ENCODE results near the gene ATP9A. TPM values are rescaled to one million over a fixed set of nuclear protein-coding genes. Genes with fewer than 3 reads are reported as not detected.

The ATP9A gene
- total RNA-seq, 1 donor from 2014 or later = 35.8 TPM

DNA sequence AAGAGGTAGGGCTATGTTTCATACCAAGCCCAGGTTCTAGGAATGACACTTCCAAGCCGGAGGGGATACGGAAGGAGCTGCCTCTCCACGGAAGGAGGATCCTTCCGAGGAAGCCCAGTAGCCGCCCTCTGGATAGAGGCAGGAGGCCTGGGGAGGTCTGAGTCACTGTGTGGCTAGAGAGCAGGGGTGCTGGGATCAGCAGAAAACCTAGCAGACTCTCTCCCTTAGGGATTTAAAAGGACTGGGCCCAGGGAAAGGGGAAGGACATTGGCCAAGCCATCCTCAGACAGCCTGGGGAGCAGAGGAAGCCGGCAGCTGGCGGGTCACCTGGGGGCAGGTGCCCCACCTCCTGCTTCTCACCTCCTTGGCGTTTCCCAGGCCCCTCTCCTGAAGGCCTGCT is 189.1 kb downstream of the ATP9A start:
- Histone ChIP-seq H3K27me3 (no peaks in the 10 kb centered on the region), H3K4me1 (no peaks in the 10 kb centered on the region), H3K27ac (no peak overlapping the region), H3K4me3 (no peak overlapping the region), H3K36me3 (no peaks in the 10 kb centered on the region), H3K9me3 (no peaks in the 10 kb centered on the region)
- no peak for DNase-seq (ENCODE audit: extremely low spot score in 2 of 2)
- intact Hi-C loops (cut with DNase I) = loop anchor here (10.0 kb wide), 1 partner anchor 114 kb away; no protein-coding TSS in a partner anchor
- TF ChIP-seq, protein P1, sequence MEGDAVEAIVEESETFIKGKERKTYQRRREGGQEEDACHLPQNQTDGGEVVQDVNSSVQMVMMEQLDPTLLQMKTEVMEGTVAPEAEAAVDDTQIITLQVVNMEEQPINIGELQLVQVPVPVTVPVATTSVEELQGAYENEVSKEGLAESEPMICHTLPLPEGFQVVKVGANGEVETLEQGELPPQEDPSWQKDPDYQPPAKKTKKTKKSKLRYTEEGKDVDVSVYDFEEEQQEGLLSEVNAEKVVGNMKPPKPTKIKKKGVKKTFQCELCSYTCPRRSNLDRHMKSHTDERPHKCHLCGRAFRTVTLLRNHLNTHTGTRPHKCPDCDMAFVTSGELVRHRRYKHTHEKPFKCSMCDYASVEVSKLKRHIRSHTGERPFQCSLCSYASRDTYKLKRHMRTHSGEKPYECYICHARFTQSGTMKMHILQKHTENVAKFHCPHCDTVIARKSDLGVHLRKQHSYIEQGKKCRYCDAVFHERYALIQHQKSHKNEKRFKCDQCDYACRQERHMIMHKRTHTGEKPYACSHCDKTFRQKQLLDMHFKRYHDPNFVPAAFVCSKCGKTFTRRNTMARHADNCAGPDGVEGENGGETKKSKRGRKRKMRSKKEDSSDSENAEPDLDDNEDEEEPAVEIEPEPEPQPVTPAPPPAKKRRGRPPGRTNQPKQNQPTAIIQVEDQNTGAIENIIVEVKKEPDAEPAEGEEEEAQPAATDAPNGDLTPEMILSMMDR (IDR thresholded peaks at IDR 0.05) = no peak

DNA sequence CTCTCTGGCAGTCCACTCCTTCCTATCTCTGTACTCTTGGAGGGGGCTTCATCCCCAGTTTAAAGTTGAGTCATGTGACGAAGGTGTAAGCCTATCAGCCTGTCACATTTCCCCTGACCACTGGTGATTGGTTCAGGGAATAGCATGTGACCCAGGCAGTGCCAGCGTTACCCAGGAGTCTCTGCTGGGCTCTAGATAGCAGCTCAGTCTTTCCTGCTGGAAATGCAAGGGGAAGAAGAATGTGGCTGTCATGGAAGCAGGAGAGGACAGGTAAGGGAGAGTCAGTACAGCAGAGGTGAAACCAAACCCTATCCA is 190.1 kb downstream of the ATP9A start:
- H3K36me3 ChIP-seq = no peaks in the 10 kb centered on the region
- no peak for TF ChIP-seq POLR2AphosphoS5 (IDR thresholded peaks at IDR 0.05; ENCODE audit: insufficient read depth in 1 of 2, low read depth in 1 of 2)
- TF ChIP-seq POLR2A (IDR thresholded peaks at IDR 0.05) = no peak
- TF ChIP-seq, protein P1 (IDR thresholded peaks at IDR 0.05) = no peak
- no peaks in the 10 kb centered on the region for H3K4me1 ChIP-seq
- H3K9me3 ChIP-seq = no peaks in the 10 kb centered on the region
- DNase-seq (ENCODE audit: extremely low spot score in 2 of 2) = no peak
- no peak overlapping the region for H3K4me3 ChIP-seq
- no peak overlapping the region for H3K27ac ChIP-seq
- intact Hi-C loops (cut with DNase I) = loop anchor here (10.0 kb wide), 1 partner anchor 113 kb away; no protein-coding TSS in a partner anchor
- no peaks in the 10 kb centered on the region for H3K27me3 ChIP-seq

GRCh38 chr20:51577432-51578144 is 190.6 kb downstream of the ATP9A start:
- Histone ChIP-seq H3K4me3 (no peak overlapping the region), H3K36me3 (no peaks in the 10 kb centered on the region), H3K27ac (no peak overlapping the region), H3K27me3 (no peaks in the 10 kb centered on the region), H3K4me1 (no peaks in the 10 kb centered on the region), H3K9me3 (no peaks in the 10 kb centered on the region)
- TF ChIP-seq POLR2AphosphoS5 (IDR thresholded peaks at IDR 0.05; ENCODE audit: insufficient read depth in 1 of 2, low read depth in 1 of 2) (no peak), POLR2A (IDR thresholded peaks at IDR 0.05) (no peak)
- TF ChIP-seq, protein P1 (IDR thresholded peaks at IDR 0.05) = no peak
- no peak for DNase-seq (ENCODE audit: extremely low spot score in 2 of 2)
- intact Hi-C loops (cut with DNase I) = loop anchor here (10.0 kb wide), 1 partner anchor 113 kb away; no protein-coding TSS in a partner anchor

GRCh38 chr20:51575486-51575885 is 192.7 kb downstream of the ATP9A start:
- no peaks in the 10 kb centered on the region for H3K9me3 ChIP-seq
- intact Hi-C loops (cut with DNase I) = loop anchor here (10.0 kb wide), 1 partner anchor 111 kb away; no protein-coding TSS in a partner anchor
- H3K27me3 ChIP-seq = no peaks in the 10 kb centered on the region
- TF ChIP-seq POLR2A (IDR thresholded peaks at IDR 0.05) (no peak), POLR2AphosphoS5 (IDR thresholded peaks at IDR 0.05; ENCODE audit: insufficient read depth in 1 of 2, low read depth in 1 of 2) (no peak)
- TF ChIP-seq, protein P1 (IDR thresholded peaks at IDR 0.05) = no peak
- no peak for DNase-seq (ENCODE audit: extremely low spot score in 2 of 2)
- H3K4me3 ChIP-seq = no peak overlapping the region
- no peaks in the 10 kb centered on the region for H3K36me3 ChIP-seq
- no peaks in the 10 kb centered on the region for H3K4me1 ChIP-seq
- no peak overlapping the region for H3K27ac ChIP-seq

GRCh38 chr20:51574248-51575033 is 193.7 kb downstream of the ATP9A start:
- Histone ChIP-seq H3K4me3 (no peak overlapping the region), H3K9me3 (no peaks in the 10 kb centered on the region), H3K36me3 (no peaks in the 10 kb centered on the region), H3K27me3 (no peaks in the 10 kb centered on the region), H3K27ac (no peak overlapping the region), H3K4me1 (no peaks in the 10 kb centered on the region)
- intact Hi-C loops (cut with DNase I) = loop anchor here (10.0 kb wide), 1 partner anchor 110 kb away; no protein-coding TSS in a partner anchor
- TF ChIP-seq POLR2A (IDR thresholded peaks at IDR 0.05) (no peak), POLR2AphosphoS5 (IDR thresholded peaks at IDR 0.05; ENCODE audit: insufficient read depth in 1 of 2, low read depth in 1 of 2) (no peak)
- TF ChIP-seq, protein P1 (IDR thresholded peaks at IDR 0.05) = no peak
- no peak for DNase-seq (ENCODE audit: extremely low spot score in 2 of 2)
